DMS153 treated with DMSO at 0.1 percent for 48 hours (cell line): ENCODE measurements around the gene DUSP18.
"Not testable (repeated sequence)": the region's sequence is repeated elsewhere in the genome, so short reads cannot be mapped to it uniquely, and the experiment has no call there.

Experiments used
- DNase-seq: peaks from one replicate; lab custom pipeline; 2025; ENCODE audit not compliant: unreplicated experiment; lab: John Stamatoyannopoulos, UW

Gene DUSP18

DNA sequence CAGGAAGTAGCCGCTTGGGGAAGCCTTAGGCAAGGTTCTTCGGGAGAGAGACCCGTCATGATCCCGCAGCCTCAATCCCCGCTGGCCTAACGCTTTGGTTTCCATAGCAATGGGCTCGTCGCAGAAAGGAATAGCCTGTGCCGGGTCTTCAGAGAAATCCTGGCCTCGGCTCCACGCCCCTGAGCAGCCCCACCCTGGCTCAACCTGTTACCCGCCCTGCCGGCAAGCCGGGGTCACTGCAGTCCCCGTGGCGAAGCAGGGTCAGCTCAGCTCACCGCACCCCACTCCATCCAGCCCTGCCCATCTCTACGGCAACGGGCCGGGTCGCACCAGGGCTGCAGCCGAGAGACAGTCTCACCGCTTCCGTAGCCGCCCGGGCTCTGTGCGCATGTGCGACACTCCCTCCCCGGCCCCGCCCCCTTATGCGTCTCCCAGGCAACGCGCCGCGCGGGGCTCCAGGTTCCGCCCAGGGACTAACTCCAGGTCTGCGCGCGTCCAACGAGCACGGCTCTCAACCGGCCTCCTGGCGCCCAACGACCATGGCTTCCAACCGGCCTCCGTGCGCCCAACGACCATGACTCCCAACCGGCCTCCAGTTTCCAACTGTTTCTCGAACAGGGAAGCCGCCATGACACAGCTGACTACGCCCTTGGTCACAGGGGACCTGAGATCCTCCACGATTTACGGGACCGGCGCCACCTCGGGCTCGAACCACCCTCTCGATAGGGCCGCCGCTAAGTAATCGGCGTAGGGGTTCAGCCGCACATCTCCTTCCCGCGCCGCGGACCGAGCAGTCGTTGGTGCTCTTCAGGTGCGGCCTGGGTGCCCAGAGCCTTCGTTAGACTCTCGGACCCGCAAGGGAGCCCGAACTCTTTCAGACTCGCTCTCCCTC, at the start of gene DUSP18:
TSS of gene DUSP18 (minus strand) at position 382 of the 892 bp plus-strand sequence. CDS start 3,872 bp downstream, outside the sequence.
- DNase-seq = peak; percentile 79

DNA sequence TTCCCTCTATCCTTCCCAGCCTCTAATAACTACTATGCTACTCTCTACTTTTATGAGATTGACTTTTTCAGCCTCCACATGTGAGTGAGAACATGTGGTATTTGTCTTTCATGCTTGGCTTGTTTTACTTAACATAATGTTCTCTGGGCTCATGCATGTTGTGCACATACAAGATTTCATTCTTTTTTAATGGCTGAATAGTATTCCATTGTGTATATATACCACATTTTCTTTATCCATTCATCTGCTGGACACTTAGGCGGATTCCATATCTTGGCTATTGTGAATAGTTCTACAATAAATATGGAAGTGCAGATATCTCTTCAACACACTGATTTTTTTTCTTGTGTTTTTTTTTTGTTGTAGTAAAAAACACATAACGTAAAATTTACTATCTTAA, 46.4 kb upstream of the DUSP18 start:
- no peak for DNase-seq

- no peak for DNase-seq
These were observed 44.4 kb upstream of the DUSP18 start for GRCh38 chr22:30712094-30712493.

DNA sequence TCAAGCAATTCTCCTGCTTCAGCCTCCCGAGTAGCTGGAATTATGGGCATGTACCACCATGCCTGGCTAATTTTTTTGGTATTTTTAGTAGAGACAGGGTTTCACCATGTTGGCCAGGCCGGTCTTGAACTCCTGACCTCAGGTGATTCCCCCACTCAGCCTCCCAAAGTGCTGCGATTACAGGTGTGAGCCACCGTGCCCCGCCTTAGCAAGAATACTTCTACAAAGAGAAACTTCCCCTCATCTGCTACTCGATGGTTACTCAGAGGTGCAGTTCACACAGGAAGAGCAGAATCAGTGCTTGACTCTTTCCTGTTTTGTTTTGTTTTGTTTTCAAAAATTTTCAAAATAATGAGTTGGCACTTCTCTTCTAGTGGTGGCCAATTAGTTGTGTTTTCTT, 42.3 kb upstream of the DUSP18 start:
- not testable (repeated sequence) for DNase-seq

DNA sequence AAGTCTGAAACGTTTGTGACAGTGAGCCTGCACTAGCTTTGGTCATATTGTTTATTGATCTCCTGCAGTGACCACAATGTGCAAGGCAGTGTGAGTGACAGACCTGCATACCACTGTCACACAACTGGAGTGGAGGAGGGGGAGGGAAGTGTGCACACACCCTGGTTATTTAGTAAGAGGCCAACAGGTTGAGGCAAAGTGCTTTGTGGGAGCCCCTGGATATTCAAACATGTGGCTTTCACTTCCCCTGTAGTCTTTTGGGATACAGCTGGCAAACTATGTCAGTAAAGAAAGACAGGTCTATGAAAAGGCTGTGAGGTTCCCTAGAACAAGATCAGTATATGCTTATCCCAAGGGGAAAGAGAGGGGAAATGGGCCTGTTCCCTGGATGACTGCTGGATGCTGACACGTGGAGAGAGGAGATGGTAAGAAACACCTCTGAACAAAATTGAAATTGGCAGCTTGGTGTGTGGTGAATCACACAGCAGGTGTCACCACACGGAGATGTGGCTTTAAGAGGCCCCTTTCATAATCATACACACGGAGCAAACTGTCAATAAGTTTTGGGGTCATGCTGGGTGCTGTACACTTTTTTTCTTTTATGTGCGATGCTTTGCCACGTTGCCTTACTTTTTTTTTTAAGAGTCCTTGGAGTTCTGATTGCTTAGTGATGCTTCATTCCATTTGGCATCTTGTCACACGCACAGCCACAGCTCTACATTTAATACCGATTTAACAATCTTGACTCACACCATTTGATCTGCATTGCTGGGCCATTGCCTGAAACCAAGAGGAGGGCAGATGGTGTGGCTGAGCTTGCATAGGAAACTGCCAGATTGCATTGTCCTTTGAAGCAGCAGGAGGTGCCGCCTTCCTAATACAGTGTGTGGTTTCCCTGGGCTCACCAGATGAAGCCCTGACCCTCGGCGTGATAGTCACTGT, 38.3 kb upstream of the DUSP18 start:
- DNase-seq = no peak

- DNase-seq = no peak
These were observed 37.3 kb upstream of the DUSP18 start for GRCh38 chr22:30704978-30705377.

- DNase-seq = no peak
These were observed 35.2 kb upstream of the DUSP18 start for GRCh38 chr22:30702856-30703255.

GRCh38 chr22:30701872-30702271, 34.2 kb upstream of the DUSP18 start:
- DNase-seq = no peak

GRCh38 chr22:30697975-30698374, 30.3 kb upstream of the DUSP18 start:
- no peak for DNase-seq

DNA sequence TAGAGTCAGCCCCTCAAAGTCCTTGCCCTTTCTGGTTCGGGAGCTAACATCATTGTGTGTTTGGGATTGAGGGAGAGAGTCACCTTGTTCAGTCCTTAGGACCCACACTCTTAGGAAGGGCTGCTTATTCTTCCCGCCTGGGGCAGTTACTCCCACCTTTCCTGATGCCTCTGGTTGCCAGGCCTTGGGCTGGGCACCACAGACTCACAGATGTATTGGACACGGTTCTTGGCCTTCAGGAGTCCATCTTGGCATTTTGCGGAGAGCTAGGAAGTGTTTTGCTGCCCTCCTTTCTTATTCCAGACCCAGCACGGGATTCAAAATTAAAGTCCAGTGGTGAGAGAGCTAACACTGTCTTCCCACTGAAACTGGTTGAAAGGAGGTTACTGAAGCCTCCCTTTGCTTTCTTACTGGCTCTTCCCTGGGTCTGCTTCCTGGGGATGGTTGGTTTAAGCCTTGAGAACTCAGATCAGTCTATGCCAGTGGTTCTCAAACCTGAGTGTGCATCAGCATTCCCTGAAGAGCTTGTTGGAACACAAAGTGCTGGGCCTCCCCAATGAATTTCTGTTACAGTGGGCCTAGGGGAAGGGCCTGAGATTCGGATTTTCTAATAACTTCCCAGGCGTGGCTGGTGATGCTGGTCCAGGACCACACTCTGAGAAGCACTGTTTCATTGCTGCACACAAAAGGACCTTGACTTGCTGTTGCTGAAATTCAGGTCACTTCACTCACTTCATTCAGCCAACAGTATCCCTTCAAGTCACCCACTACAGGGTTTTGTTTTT, 28.4 kb upstream of the DUSP18 start:
- no peak for DNase-seq

- no peak for DNase-seq
These were observed 27.7 kb upstream of the DUSP18 start for GRCh38 chr22:30695351-30695851.

GRCh38 chr22:30694640-30695350, 27.1 kb upstream of the DUSP18 start, which contains the start of gene OSBP2:
Gene OSBP2, plus strand, starts transcription at chr22:30694874. Its CDS starts 36 bp downstream, at chr22:30694910.
- no peak for DNase-seq

GRCh38 chr22:30694171-30694639, 26.5 kb upstream of the DUSP18 start:
- peak; percentile 28 for DNase-seq

GRCh38 chr22:30691204-30691603, 23.5 kb upstream of the DUSP18 start:
- DNase-seq = no peak

- DNase-seq = no peak
These were observed 21.9 kb upstream of the DUSP18 start for GRCh38 chr22:30689622-30690021.

DNA sequence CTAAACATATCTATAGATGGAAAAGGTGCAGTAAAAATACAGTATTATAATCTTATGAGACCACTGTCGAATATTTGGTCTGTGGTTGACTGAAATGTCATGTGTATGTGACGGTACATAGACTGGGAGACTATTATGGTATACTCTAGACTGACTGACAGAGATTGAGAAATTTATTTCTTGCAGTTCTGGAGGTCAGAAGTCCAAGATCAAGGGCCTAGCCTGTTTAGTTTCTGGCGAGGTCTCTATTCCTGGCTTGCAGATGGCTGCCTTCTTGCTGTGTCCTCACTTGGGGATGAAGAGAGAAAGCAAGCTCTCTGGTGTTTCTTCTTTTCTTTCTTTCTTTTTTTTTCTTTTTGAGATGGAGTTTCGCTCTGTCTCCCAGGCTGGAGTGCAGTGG, 19.7 kb upstream of the DUSP18 start:
- DNase-seq = no peak

DNA sequence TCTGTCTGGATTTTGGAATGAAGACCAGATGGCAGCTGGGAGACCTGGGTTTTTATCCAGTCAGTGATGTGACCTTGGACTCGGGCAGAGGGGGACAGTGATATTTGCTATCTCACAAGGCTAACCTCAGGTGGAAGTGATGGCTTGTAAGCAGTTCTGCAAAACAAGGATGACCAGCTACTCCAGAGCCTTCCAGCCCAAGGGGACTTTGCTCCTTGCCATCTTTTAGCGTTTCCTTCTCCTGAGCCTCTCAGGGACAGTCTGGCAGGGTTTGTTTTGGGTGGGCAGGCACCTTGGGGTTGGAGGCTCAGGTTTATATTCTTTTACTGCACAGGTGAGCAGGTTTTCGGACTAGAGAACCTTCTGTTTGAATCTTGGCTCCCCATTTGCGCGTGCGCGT, 17.5 kb upstream of the DUSP18 start:
- DNase-seq = no peak

- DNase-seq = no peak
These were observed 14.2 kb upstream of the DUSP18 start for GRCh38 chr22:30681831-30682230.

DNA sequence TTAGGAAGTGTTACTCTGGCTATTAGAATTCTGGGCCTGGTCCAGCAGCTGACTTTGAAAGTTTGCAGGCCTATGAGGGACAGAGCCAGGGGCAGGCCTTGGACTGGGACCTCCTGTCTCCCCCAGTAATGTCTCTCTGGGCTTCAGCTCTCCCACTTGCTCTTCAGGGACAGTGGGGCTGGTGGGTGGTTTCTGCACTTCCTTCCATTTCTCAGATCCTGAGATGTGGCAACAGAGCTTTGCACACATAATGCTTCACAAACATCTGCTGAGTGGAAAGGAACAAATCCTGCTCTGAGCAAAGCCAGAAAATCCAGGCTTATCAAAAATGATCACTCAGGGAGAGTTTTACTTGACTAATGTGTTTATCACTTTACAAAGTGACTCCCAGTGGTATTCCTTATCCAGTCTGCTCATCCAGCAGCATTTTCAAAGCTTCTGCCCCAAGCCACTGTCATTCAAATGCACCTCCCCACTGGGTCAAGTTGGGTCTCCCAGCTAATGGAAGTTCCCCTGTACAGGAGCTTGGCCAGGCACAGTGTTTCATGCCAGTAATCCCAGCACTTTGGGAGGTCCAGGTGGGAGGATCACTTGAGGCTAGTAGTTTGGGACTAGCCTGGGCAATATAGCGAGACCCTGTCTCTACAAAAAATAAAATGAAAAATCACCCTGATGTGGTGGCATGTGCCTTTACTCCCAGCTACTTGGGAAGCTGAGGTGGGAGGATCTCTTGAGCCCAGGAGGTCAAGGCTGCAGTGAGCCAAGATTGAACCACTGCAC, 13.5 kb upstream of the DUSP18 start:
- DNase-seq = no peak
